CD4-positive, alpha-beta T cell treated with Interleukin-10 for 1 hour (primary cell): ENCODE measurements around the gene TRIM54.
"Not testable (repeated sequence)": the region's sequence is repeated elsewhere in the genome, so short reads cannot be mapped to it uniquely, and the experiment has no call there.

Experiments used
- DNase-seq: peaks from one replicate; pipeline ENCODE4 v3.0.0-alpha.2; 2020

TRIM54 gene

GRCh38 chr2:27315122-27315521 lies 32.9 kb downstream of the TRIM54 start:
- no peak for DNase-seq

DNA sequence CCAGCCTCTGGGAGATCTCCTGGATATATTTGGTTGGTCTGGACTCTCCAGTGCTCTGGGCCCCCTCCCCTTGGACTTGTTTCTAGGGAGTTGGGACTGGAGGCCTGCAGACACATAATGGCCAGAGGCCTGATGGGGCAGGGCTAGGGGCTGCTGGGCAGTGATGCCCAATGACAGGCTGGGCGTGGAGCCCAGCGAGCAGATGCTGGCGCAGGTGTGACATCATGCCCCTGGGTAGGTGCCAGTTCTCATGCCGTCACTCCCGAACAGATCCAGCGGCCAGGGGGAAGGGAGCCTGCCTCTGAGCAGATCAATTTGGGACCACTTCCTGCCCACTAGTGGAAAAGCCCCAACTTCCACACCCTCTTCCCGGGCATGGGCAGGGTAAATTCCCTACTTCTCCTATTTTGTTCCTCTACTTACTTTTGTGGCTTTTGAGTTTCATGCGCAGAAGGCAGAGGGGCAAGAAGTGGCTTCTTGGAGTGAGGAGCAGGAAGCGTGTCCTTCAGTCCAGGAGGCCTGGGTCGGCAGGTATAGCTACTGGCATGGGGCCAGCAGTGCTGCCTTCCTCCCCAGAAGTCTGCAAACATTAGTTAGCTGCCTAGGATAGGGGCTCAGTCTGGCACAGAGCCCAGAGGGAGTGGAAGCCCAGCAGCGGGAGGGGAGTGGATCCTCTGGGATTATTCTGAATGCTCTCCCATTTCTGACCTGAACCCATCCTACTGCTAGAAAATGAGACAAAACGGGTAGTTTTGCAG lies 34.6 kb downstream of the TRIM54 start:
- no peak for DNase-seq

DNA sequence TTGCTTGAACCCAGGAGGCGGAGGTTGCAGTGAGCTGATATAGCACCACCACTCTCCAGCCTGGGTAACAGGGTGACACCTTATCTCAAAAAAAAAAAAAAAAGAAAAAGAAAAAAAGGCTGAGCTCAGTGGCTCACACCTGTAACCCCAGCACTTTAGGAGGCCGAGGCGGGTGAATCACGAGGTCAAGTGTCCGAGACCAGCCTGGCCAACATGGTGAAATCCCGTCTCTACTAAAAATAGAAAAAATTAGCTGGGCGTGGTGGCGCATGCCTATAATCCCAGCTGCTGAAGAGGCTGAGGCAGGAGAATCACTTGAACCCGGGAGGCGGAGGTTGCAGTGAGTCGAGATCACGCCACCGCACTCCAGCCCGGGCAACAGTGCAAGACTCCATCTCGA lies 37.6 kb downstream of the TRIM54 start:
- DNase-seq, result not testable (repeated sequence)

DNA sequence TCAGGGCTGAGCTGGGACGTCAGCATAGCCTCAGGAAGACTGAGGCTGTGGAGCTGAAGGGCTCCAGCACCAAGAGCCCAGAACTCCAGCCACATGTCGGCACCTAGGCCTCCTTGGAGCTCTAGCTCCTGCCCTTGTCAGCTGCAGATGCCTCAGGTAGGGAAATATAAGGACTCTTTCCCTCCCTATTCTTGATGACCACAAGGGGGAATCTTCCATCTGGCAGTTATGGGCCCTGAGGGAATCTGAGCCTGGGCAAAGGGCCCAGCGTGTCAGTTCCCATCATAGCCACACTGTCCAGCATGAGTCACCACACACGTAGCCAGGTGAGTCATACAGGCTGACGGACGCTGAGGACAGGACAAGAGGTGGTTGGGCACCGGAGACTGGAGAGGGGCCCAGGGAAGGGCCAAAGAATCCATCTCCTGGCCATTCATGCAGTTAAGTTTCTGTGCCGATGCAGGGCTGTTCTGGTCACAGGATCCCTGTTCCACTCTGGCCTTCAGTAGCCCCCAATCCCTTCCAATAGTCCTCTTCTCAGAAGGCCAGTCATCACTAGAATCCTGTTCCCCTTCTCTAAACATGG lies 38.8 kb downstream of the TRIM54 start:
- no peak for DNase-seq

DNA sequence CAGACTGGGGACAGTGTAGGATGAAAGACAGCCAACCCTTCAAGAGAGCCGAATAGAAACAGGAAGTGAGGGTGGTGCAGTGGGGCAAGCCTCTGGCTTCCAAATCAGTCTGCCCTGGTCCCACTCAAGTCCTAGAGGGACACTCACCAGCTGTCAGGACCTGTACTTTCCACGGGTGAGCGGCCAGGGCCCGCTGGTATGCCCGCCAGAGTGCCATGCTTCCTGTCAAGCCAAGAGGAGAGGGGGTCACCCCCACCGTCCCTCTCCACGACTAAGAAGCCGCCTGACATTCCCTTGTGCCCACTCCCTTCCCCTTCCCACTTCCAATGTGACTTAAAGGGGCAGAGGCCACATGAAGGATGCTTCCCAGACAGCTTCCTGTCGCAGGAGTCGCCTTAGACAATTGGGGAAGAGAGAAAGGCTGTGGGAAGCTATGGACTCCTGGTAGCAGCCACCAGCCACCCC lies 40.1 kb downstream of the TRIM54 start:
- peak; percentile 12 for DNase-seq

- peak; percentile 89 for DNase-seq
These were observed 40.8 kb downstream of the TRIM54 start, which contains the start of gene MPV17 for GRCh38 chr2:27322766-27323595. Gene MPV17, minus strand, starts transcription at chr2:27323097. Its CDS starts 580 bp downstream, at chr2:27322517.

GRCh38 chr2:27323596-27324285 lies 41.5 kb downstream of the TRIM54 start:
- DNase-seq, result no peak

GRCh38 chr2:27324720-27325119 lies 42.5 kb downstream of the TRIM54 start:
- DNase-seq, result no peak

DNA sequence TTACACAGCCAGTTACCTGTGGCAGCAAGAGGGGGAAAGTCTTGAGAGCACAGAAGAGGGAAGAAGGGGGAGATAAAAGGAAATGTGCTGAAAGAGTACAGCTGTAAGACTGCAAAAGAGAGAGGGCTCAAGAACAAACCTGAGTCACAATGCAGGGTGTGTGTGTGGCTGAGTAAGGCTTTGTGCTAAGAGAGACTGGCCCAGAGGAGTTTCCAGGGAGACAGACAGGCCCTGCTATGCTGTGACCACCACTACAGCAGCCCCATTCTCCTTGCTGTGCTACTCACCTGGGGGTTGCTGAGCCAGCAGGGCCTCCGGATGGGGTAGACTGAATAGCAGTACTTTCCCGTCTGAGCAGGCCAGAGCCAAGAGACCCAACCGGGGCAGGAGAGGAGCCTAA lies 53.1 kb downstream of the TRIM54 start:
- no peak for DNase-seq

- no peak for DNase-seq
These were observed 53.9 kb downstream of the TRIM54 start for GRCh38 chr2:27336173-27336572.

DNA sequence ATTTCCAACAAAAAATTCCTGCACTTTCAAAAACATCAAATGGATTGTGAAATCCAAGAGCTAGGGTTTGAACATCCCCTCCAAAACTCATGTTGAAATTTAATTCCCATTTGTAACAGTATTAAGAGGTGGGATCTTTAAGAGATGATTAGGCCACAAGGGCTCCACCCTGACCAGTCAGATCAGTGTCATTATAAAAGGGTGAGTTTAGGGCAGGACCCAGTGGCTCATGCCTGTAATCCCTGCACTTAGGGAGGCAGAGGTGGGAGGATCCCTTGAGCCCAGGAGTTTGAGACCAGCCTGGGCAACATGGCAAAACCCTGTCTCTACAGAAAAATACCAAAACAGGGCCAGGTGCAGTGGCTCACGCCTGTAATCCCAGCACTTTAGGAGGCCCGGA lies 65.4 kb downstream of the TRIM54 start:
- DNase-seq, result no peak

- no peak for DNase-seq
These were observed 68.0 kb downstream of the TRIM54 start for GRCh38 chr2:27350106-27350693.

DNA sequence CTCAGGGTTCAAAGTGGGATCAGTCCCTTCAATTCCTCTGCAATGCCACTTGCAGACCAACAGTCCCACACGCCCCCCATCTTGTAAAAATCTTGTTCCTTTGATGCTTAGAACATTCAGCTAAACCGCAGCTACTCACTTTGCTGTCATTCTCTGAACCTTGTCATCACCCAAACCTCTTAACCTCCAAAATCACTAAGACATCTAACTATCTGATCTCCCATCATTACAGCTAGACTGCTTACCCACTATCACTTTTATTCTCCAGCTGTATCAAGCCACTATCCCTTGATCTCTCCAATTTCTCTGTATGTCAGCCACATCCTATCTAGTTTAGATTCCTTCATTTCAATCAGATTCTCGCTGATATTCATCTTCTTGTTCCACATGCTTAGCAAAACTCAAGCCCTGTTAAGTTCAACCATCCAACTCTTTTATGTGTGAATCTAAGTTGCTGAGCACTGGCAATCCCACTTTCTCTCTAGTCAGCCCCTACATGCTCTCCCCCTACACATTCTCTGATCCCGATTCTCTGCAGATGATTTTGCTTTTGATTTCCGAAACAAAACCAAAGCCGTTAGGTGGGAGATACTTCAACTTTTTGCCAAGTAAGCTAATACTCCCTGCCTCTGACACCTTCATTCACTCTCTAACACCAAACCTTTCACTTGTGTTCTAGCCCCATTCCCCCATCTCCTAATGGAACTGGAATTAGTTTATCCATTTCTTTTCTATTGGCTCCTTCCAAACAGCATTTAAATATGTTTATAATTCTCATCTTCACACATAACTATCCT lies 69.8 kb downstream of the TRIM54 start:
- peak; percentile 8 for DNase-seq

- not testable (repeated sequence) for DNase-seq
These were observed 71.1 kb downstream of the TRIM54 start for GRCh38 chr2:27353386-27353761.

DNA sequence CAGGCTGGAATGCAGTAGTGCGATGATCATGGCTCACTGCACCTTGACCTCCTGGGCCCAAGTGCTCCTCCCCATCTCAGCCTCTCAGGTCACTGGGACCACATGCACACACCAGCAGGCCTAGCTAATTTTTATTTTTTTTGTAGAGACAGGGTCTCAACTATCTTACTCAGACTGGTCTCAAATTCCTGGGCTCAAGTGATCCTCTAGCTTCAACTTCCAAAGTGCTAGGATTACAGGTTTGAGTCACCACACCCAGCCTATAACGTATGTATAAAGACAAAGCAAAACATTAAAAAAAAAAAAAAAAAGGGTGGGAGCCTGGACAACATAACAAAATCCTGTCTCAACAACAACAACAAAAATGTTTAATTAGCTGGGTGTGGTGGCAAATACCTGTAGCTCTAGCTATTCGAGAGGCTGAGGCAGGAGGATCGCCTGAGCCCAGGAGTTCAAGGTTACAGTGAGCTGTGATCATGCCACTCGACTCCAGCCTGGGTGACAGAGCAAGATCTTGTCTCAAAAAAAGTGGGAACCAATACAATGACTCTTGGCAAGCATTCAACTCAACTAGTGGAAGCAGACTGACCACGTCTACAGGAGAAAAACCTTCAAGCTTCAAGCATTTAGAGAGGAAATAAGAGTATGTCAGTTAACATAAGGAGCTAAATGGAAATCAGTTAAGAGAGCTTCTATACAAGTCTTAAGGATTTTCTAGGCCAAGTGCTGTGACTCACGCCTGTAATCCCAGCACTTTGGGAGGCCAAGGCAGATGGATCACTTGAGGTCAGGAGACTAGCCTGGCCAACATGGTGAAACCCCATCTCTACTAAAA lies 71.8 kb downstream of the TRIM54 start:
- DNase-seq, result no peak

- DNase-seq, result no peak
These were observed 72.3 kb downstream of the TRIM54 start for GRCh38 chr2:27354597-27354927.

DNA sequence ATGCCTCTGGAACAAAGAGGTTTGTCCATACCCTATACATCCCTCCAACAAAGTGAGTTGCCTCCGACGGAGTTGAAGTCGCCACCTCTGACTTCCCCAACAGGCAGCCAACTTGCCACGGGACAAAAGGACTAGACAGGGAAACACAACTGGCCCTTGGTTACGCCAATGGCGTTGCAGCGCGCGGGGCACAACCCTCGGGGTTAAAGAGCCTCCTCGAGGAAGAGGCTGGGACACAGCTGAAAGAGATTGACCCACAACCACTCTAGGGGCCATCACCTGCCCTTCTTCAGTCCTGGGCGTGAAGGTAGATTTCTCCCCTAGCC lies 73.8 kb downstream of the TRIM54 start:
- no peak for DNase-seq

DNA sequence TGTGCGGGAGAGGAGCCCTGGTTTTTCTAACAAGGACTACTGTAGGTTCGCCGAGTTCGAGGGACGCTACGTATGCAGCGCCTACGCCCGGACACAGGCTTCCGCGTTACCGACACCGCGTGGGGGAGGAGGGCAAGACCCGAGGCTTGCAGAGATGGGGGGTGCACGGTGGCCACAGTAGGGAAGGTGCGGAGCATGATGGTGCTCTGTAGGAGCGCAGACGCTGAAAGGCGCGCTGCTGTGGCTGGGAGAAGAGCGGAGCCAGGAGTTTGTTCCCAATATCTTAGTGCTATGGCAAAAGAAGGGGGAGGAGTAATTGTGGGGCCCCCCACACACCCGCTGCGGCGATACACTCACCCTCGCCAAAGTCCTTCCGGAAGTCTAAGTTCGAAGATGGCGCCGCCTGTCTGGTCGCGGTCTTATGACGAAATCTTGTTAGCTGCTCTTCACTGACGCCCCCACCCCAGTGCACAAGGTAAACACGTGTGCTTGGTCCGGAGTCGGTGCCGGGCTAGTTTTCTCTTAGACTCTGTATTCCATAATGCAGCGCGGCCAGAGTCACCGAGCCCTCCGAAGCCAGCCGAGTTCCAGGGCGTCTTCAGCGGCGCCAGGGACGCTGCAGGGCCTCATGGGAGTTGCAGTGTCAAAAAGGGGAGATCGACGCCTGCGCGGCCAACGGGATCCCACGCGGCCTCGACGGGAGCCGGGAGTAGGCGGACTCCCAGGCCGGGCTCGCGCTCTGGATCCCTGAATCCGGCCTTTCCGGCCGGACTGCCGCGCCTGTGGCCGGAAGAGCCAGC lies 74.4 kb downstream of the TRIM54 start, which contains the start of gene GTF3C2:
Gene GTF3C2, minus strand, starts transcription at position 383 of the 800 bp plus-strand sequence. CDS start 13,210 bp downstream, outside the sequence.
- DNase-seq, result peak; percentile 94
